Measurements from ENCODE around the gene CDC42EP5.

CDC42EP5 gene

GRCh38 chr19:54464630-54465425 is 8.3 kb downstream of the CDC42EP5 start:
- CTCF ChIA-PET: no interaction called here

GRCh38 chr19:54464044-54464629 is 9.0 kb downstream of the CDC42EP5 start:
- POLR2A ChIA-PET: interaction anchor here (0.6 to 3.4 kb wide), 6 partner anchors 9 to 1108 kb away, joined by 3 to 49 read pairs (median 14); partner anchors contain the start of genes CDC42EP5 and LENG8
- peak overlapping the region; percentile 63 for H3K4me3 ChIP-seq (ENCODE audit: low read depth, low read length)
- no peak for TF ChIP-seq CTCF (IDR thresholded peaks at IDR 0.05; ENCODE audit: insufficient read depth, low read length, missing control alignments)
- DNase-seq (ENCODE audit: low read depth, low spot score): no peak
- CTCF ChIA-PET: no interaction called here

More at GRCh38 chr19:54464630-54465425, 8.3 kb downstream of the CDC42EP5 start:
- POLR2A ChIA-PET: no interaction called here
- DNase-seq (ENCODE audit: low read depth, low spot score): no peak
- peak overlapping the region; percentile 63 for H3K4me3 ChIP-seq (ENCODE audit: low read depth, low read length)
- TF ChIP-seq CTCF (IDR thresholded peaks at IDR 0.05; ENCODE audit: insufficient read depth, low read length, missing control alignments): no peak

GRCh38 chr19:54463531-54464043 is 9.5 kb downstream of the CDC42EP5 start, which contains the start of gene LENG9:
Gene LENG9, minus strand, starts transcription at chr19:54463778. Its CDS starts 252 bp downstream, at chr19:54463526.
- peak within 1 kb of the TSS; percentile 63 for H3K4me3 ChIP-seq (ENCODE audit: low read depth, low read length)
- ChIA-PET CTCF (no interaction called here), POLR2A (interaction anchor here (0.6 to 3.4 kb wide), 6 partner anchors 9 to 1109 kb away, joined by 3 to 49 read pairs (median 14); partner anchors contain the start of genes CDC42EP5 and LENG8)
- no peak for TF ChIP-seq CTCF (IDR thresholded peaks at IDR 0.05; ENCODE audit: insufficient read depth, low read length, missing control alignments)
- peak; percentile 91 for DNase-seq (ENCODE audit: low read depth, low spot score)

- TF ChIP-seq CTCF (IDR thresholded peaks at IDR 0.05; ENCODE audit: insufficient read depth, low read length, missing control alignments): peak; percentile 40
- ChIA-PET CTCF (interaction anchor here (1.0 to 1.2 kb wide), 2 partner anchors 9 to 15 kb away, joined by 4 read pairs; no protein-coding TSS in a partner anchor), POLR2A (interaction anchor here (0.6 to 3.4 kb wide), 6 partner anchors 9 to 1814 kb away, joined by 3 to 49 read pairs (median 14); partner anchors contain the start of genes CDC42EP5 and LENG8)
- DNase-seq (ENCODE audit: low read depth, low spot score): no peak
- H3K4me3 ChIP-seq (ENCODE audit: low read depth, low read length): peak overlapping the region; percentile 63
Observed at GRCh38 chr19:54462655-54463530, 10.2 kb downstream of the CDC42EP5 start.

GRCh38 chr19:54462047-54462654 is 10.9 kb downstream of the CDC42EP5 start:
- no peak for TF ChIP-seq CTCF (IDR thresholded peaks at IDR 0.05; ENCODE audit: insufficient read depth, low read length, missing control alignments)
- no peak for DNase-seq (ENCODE audit: low read depth, low spot score)
- ChIA-PET POLR2A (interaction anchor here (0.6 to 3.4 kb wide), 5 partner anchors 9 to 1814 kb away, joined by 3 to 49 read pairs (median 17); partner anchors contain the start of genes CDC42EP5 and LENG8), CTCF (interaction anchor here (1.0 to 1.5 kb wide), 3 partner anchors 8 to 14 kb away, joined by 4 read pairs; no protein-coding TSS in a partner anchor)
- peak overlapping the region; percentile 63 for H3K4me3 ChIP-seq (ENCODE audit: low read depth, low read length)

All from AG04449 (cell line).